GM18861 (cell line): ENCODE measurements around the gene FGB.

Experiments used
- ATAC-seq: cut with Tn5 transposase; IDR thresholded peaks from one replicate; pipeline ENCODE4 v1.9.1; 2021; ENCODE audit not compliant: unreplicated experiment

Gene FGB

GRCh38 chr4:154565704-154566103, 2.9 kb downstream of the FGB start:
- no peak for ATAC-seq

GRCh38 chr4:154566639-154567204, 3.9 kb downstream of the FGB start:
- no peak for ATAC-seq

- ATAC-seq = no peak
These were observed 6.2 kb downstream of the FGB start for GRCh38 chr4:154569028-154569427.

- ATAC-seq = no peak
These were observed 6.8 kb downstream of the FGB start for GRCh38 chr4:154569584-154569983.

- ATAC-seq = no peak
These were observed 10.5 kb downstream of the FGB start for GRCh38 chr4:154573190-154573870.

GRCh38 chr4:154574311-154574710, 11.5 kb downstream of the FGB start:
- ATAC-seq = no peak

GRCh38 chr4:154577324-154577723, 14.5 kb downstream of the FGB start:
- no peak for ATAC-seq

- ATAC-seq = no peak
These were observed 16.1 kb downstream of the FGB start for GRCh38 chr4:154578919-154579318.

- ATAC-seq = no peak
These were observed 17.1 kb downstream of the FGB start for GRCh38 chr4:154579927-154580326.

GRCh38 chr4:154582723-154583122, 19.9 kb downstream of the FGB start:
- ATAC-seq = no peak

- no peak for ATAC-seq
These were observed 20.4 kb downstream of the FGB start for GRCh38 chr4:154583230-154583629.

GRCh38 chr4:154583677-154584076, 20.9 kb downstream of the FGB start:
- no peak for ATAC-seq

GRCh38 chr4:154584259-154584658, 21.4 kb downstream of the FGB start:
- ATAC-seq = no peak

- no peak for ATAC-seq
These were observed 22.7 kb downstream of the FGB start for GRCh38 chr4:154585369-154586018.

- ATAC-seq = no peak
These were observed 23.7 kb downstream of the FGB start for GRCh38 chr4:154586296-154587033.

- ATAC-seq = no peak
These were observed 25.4 kb downstream of the FGB start for GRCh38 chr4:154588198-154588597.

GRCh38 chr4:154589296-154590197, 26.7 kb downstream of the FGB start:
- ATAC-seq = no peak

- ATAC-seq = no peak
These were observed 27.7 kb downstream of the FGB start, which contains the start of gene FGA for GRCh38 chr4:154590329-154591006. FGA (minus strand) TSS chr4:154590742; CDS start chr4:154590687, 55 bp downstream.

- ATAC-seq = no peak
These were observed 29.1 kb downstream of the FGB start for GRCh38 chr4:154591890-154592289.

GRCh38 chr4:154593868-154594267, 31.1 kb downstream of the FGB start:
- ATAC-seq = no peak
